Retinal pigment epithelial cell (primary cell): ENCODE results near the gene CUX1.
"Not testable (repeated sequence)": the region's sequence is repeated elsewhere in the genome, so short reads cannot be mapped to it uniquely, and the experiment has no call there.

Experiments used
- DNase-seq: peaks from one replicate; pipeline ENCODE4 v3.0.0-alpha.2; 2010; ENCODE audit warnings: low read depth
- H3K4me3 ChIP-seq: 2 replicates; pipeline ENCODE4 v1.5.1; 2011; ENCODE audit warnings: mild to moderate bottlenecking, low read length, control low read depth, moderate library complexity
- CTCF ChIP-seq: conservative IDR thresholded peaks from 2 replicates; pipeline ENCODE4 v1.5.1; 2011; ENCODE audit warnings: low read depth, low read length, control low read depth, inconsistent platforms

Gene CUX1

GRCh38 chr7:102170393-102170970 is 353.1 kb downstream of the CUX1 start:
- no peak overlapping the region for H3K4me3 ChIP-seq
- TF ChIP-seq CTCF = no peak
- DNase-seq = no peak

GRCh38 chr7:102173669-102174068 is 356.2 kb downstream of the CUX1 start:
- TF ChIP-seq CTCF = no peak
- no peak overlapping the region for H3K4me3 ChIP-seq
- DNase-seq = no peak

- DNase-seq = no peak
- no peak overlapping the region for H3K4me3 ChIP-seq
- TF ChIP-seq CTCF = no peak
Observed at GRCh38 chr7:102175423-102176170, 358.2 kb downstream of the CUX1 start.

GRCh38 chr7:102178410-102178809 is 361.0 kb downstream of the CUX1 start:
- TF ChIP-seq CTCF = no peak
- no peak for DNase-seq
- no peak overlapping the region for H3K4me3 ChIP-seq

- DNase-seq = no peak
- no peak for TF ChIP-seq CTCF
- H3K4me3 ChIP-seq = no peak overlapping the region
Observed at GRCh38 chr7:102180727-102181126, 363.3 kb downstream of the CUX1 start.

- DNase-seq = no peak
- TF ChIP-seq CTCF = no peak
- no peak overlapping the region for H3K4me3 ChIP-seq
Observed at GRCh38 chr7:102181517-102181916, 364.1 kb downstream of the CUX1 start.

- DNase-seq = no peak
- TF ChIP-seq CTCF = no peak
- H3K4me3 ChIP-seq = no peak overlapping the region
Observed at GRCh38 chr7:102182016-102182415, 364.6 kb downstream of the CUX1 start.

- H3K4me3 ChIP-seq, DNase-seq: not testable (repeated sequence)
Observed at GRCh38 chr7:102183848-102184247, 366.4 kb downstream of the CUX1 start.
